H1 (cell line): ENCODE measurements around the gene RNF6. TPM values are rescaled to one million over a fixed set of nuclear protein-coding genes. Genes with fewer than 3 reads are reported as not detected.

Experiments
- CTCF ChIA-PET: fragments of 300-600 bp; sonication (Branson Sonifier 250); formaldehyde crosslinking; loops from one replicate; lab custom pipeline; 2021; ENCODE audit not compliant: partially characterized antibody; lab: Charles Lee
- POLR2A ChIA-PET: fragments of 300-600 bp; sonication (Branson Sonifier 250); formaldehyde crosslinking; loops from one replicate; lab custom pipeline; 2021; ENCODE audit warnings: inconsistent platforms; ENCODE audit not compliant: partially characterized antibody; lab: Charles Lee
- DNase-seq, 2 experiments: peaks; one replicate each; pipeline versions ENCODE4 v3.0.0 to v3.0.0-alpha.2; 2010 to 2022; ENCODE audit warnings: low spot score in 2 of 2, low read depth in 1 of 2, mixed read lengths in 1 of 2
- FAIRE-seq: peaks from 2 replicates; lab custom pipeline; 2011; peaks lifted over from hg19 to GRCh38; lab: Jason Lieb, UNC
- H2AFZ ChIP-seq: 2 replicates; pipeline ENCODE4 v1.8.1; 2012; ENCODE audit warnings: low read length, inconsistent platforms
- H2AK5ac ChIP-seq: 2 replicates; pipeline ENCODE4 v1.6.1; 2013; ENCODE audit warnings: low read depth, low read length
- H2BK120ac ChIP-seq: replicated peaks from 2 replicates; pipeline ENCODE3; 2013; ENCODE audit warnings: low read depth, low read length, inconsistent platforms
- H2BK12ac ChIP-seq: 2 replicates; pipeline ENCODE4 v1.6.1; 2013; ENCODE audit warnings: low read depth, low read length
- H2BK15ac ChIP-seq: 2 replicates; pipeline ENCODE4 v1.6.1; 2013; ENCODE audit warnings: low read length
- H2BK20ac ChIP-seq: 2 replicates; pipeline ENCODE4 v1.6.1; 2013; ENCODE audit warnings: low read length
- H2BK5ac ChIP-seq: 2 replicates; pipeline ENCODE4 v1.6.1; 2013; ENCODE audit warnings: low read depth, low read length
- H3K14ac ChIP-seq: 2 replicates; pipeline ENCODE4 v1.6.1; 2013; ENCODE audit warnings: inconsistent platforms; ENCODE audit not compliant: insufficient read length
- H3K18ac ChIP-seq: 2 replicates; pipeline ENCODE4 v1.6.1; 2013; ENCODE audit warnings: low read length; ENCODE audit errors: extremely low read depth
- H3K23ac ChIP-seq: 2 replicates; pipeline ENCODE4 v1.6.1; 2013; ENCODE audit warnings: inconsistent platforms; ENCODE audit not compliant: insufficient read length
- H3K23me2 ChIP-seq: 2 replicates; pipeline ENCODE4 v1.6.1; 2013; ENCODE audit warnings: low read depth, low read length
- H3K27ac ChIP-seq: 2 replicates; pipeline ENCODE4 v1.6.1; 2011; ENCODE audit warnings: low read depth, low read length, inconsistent platforms
- H3K27me3 ChIP-seq, 4 experiments: replicated peaks in 1 of 4; 1 replicate in 1 of 4; 2 replicates in 3 of 4; pipeline versions ENCODE4 v1.6.1 to v1.8.1; 2011 to 2013; ENCODE audit warnings: low read length in 3 of 4, mild to moderate bottlenecking in 3 of 4, inconsistent platforms in 2 of 4, mixed read lengths in 2 of 4, moderate library complexity in 1 of 4; ENCODE audit not compliant: control insufficient read depth in 3 of 4, insufficient read depth in 3 of 4; ENCODE audit errors: extremely low read depth in 1 of 4
- H3K36me3 ChIP-seq, 4 experiments: 2 replicates each; pipeline versions ENCODE4 v1.6.1 to v1.8.1; 2011 to 2013; ENCODE audit warnings: mild to moderate bottlenecking in 4 of 4, low read length in 3 of 4, moderate library complexity in 2 of 4, control low read depth in 1 of 4, inconsistent platforms in 1 of 4; ENCODE audit not compliant: insufficient read depth in 4 of 4, control insufficient read depth in 2 of 4
- H3K4ac ChIP-seq: replicated peaks from 2 replicates; pipeline ENCODE3; 2013; ENCODE audit warnings: low read length, low read depth, mixed read lengths, inconsistent platforms; ENCODE audit not compliant: insufficient read length
- H3K4me1 ChIP-seq, 4 experiments: replicated peaks in 1 of 4; 1 replicate in 1 of 4; 2 replicates in 3 of 4; pipeline versions ENCODE4 v1.6.1 to v1.8.1; 2011 to 2013; ENCODE audit warnings: low read length in 3 of 4, inconsistent platforms in 2 of 4, mixed read lengths in 1 of 4; ENCODE audit not compliant: insufficient read depth in 4 of 4, control insufficient read depth in 3 of 4
- H3K4me2 ChIP-seq, 2 experiments: 2 replicates each; pipeline versions ENCODE4 v1.6.1 to v1.8.1; 2011 to 2013; ENCODE audit warnings: low read depth in 2 of 2, low read length in 2 of 2, control low read depth in 1 of 2, inconsistent platforms in 1 of 2, mild to moderate bottlenecking in 1 of 2; ENCODE audit not compliant: insufficient read depth in 1 of 2
- H3K4me3 ChIP-seq, 4 experiments: fragments of 200-600, 300-600 bp in 1 of 4; sonication (generic), shearing (Covaris generic), sonication (Bioruptor Twin) in 1 of 4; 2 replicates each; pipeline versions ENCODE4 v1.5.1 to v1.8.1; 2011 to 2016; ENCODE audit warnings: low read length in 4 of 4, low read depth in 3 of 4, control low read depth in 2 of 4, inconsistent platforms in 2 of 4, mild to moderate bottlenecking in 2 of 4, mixed read lengths in 1 of 4, moderate library complexity in 1 of 4; ENCODE audit not compliant: insufficient read depth in 2 of 4; ENCODE audit errors: extremely low read depth in 1 of 4
- H3K56ac ChIP-seq: replicated peaks from 2 replicates; pipeline ENCODE3; 2013; ENCODE audit warnings: low read depth, mild to moderate bottlenecking, mixed read lengths, low read length, inconsistent platforms; ENCODE audit not compliant: insufficient read length
- H3K79me1 ChIP-seq: 2 replicates; pipeline ENCODE4 v1.6.1; 2013; ENCODE audit warnings: low read depth, low read length, control low read depth
- H3K79me2 ChIP-seq, 2 experiments: 2 replicates each; pipeline versions ENCODE4 v1.6.1 to v1.8.1; 2012 to 2013; ENCODE audit warnings: low read length in 2 of 2, mild to moderate bottlenecking in 2 of 2, inconsistent platforms in 1 of 2; ENCODE audit not compliant: insufficient read depth in 2 of 2, control insufficient read depth in 1 of 2
- H3K9ac ChIP-seq, 4 experiments: replicated peaks in 1 of 4; 1 replicate in 1 of 4; 2 replicates in 3 of 4; pipeline versions ENCODE4 v1.6.1 to v1.8.1; 2011 to 2013; ENCODE audit warnings: low read depth in 3 of 4, low read length in 3 of 4, control low read depth in 2 of 4, mild to moderate bottlenecking in 2 of 4, moderate library complexity in 2 of 4, inconsistent platforms in 1 of 4; ENCODE audit errors: extremely low read depth in 1 of 4
- H3K9me3 ChIP-seq, 2 experiments: 2 replicates each; pipeline versions ENCODE4 v1.6.1 to v1.8.1; 2012 to 2013; ENCODE audit warnings: mild to moderate bottlenecking in 2 of 2, moderate library complexity in 2 of 2, control low read depth in 1 of 2, inconsistent platforms in 1 of 2, low read depth in 1 of 2, low read length in 1 of 2, mixed read lengths in 1 of 2; ENCODE audit not compliant: insufficient read depth in 2 of 2
- H4K20me1 ChIP-seq, 2 experiments: replicated peaks in 1 of 2; 2 replicates each; pipeline versions ENCODE3 to v1.8.1; 2011 to 2013; ENCODE audit warnings: inconsistent platforms in 2 of 2, low read length in 2 of 2, mild to moderate bottlenecking in 1 of 2; ENCODE audit not compliant: insufficient read depth in 2 of 2, control insufficient read depth in 1 of 2
- H4K5ac ChIP-seq: 2 replicates; pipeline ENCODE4 v1.6.1; 2013; ENCODE audit warnings: low read length, low read depth, mixed read lengths, inconsistent platforms; ENCODE audit not compliant: insufficient read length
- H4K8ac ChIP-seq: 2 replicates; pipeline ENCODE4 v1.8.0; 2013; ENCODE audit warnings: mild to moderate bottlenecking, moderate library complexity, low read length, inconsistent platforms; ENCODE audit not compliant: insufficient read depth; ENCODE audit errors: extremely low read depth
- H4K91ac ChIP-seq: replicated peaks from 2 replicates; pipeline ENCODE3; 2013; ENCODE audit warnings: low read length, mixed read lengths, inconsistent platforms; ENCODE audit not compliant: insufficient read length
- ASH2L ChIP-seq: fragments of 200-600, 300-600 bp; sonication (generic); IDR thresholded peaks from one replicate; pipeline ENCODE4 v1.7.1; 2017; ENCODE audit warnings: low read length
- GABPA ChIP-seq: IDR thresholded peaks from 2 replicates; pipeline ENCODE4 v1.6.1; 2011; ENCODE audit warnings: mild to moderate bottlenecking, low read length, moderate library complexity, borderline replicate concordance; ENCODE audit not compliant: insufficient read depth
- MAFK ChIP-seq: IDR thresholded peaks from 2 replicates; pipeline ENCODE4 v1.6.1; 2012; ENCODE audit warnings: low read depth, mild to moderate bottlenecking, improper control_type of control experiment, low read length
- NRF1 ChIP-seq: IDR thresholded peaks from 2 replicates; pipeline ENCODE4 v1.6.1; 2011; ENCODE audit warnings: mild to moderate bottlenecking, low read depth, low read length, improper control_type of control experiment
- RAD21 ChIP-seq, 2 experiments: IDR thresholded peaks in 1 of 2; conservative IDR thresholded peaks in 1 of 2; 2 replicates each; pipeline ENCODE4 v1.6.1; 2011; ENCODE audit warnings: low read depth in 2 of 2, low read length in 2 of 2, improper control_type of control experiment in 1 of 2, inconsistent platforms in 1 of 2, mild to moderate bottlenecking in 1 of 2, moderate library complexity in 1 of 2
- RNF2 ChIP-seq: fragments of 200-900, 300-1000 bp; sonication (generic); IDR thresholded peaks from 2 replicates; pipeline ENCODE4 v1.7.1; 2016; ENCODE audit warnings: borderline replicate concordance, low read depth, mild to moderate bottlenecking, antibody characterized with exemption, low read length; ENCODE audit not compliant: poor library complexity, severe bottlenecking; ENCODE audit errors: missing control alignments
- ZNF274 ChIP-seq: IDR thresholded peaks from 2 replicates; pipeline ENCODE4 v1.7.0; 2012; ENCODE audit warnings: low read length, borderline replicate concordance; ENCODE audit errors: extremely low read depth
- WGBS, 2 experiments: shearing (Covaris generic) in 1 of 2; methylation state at CpG; one replicate each; pipeline versions ENCODE4 v1.1.6 to v1.1.7; 2013 to 2015; ENCODE audit warnings: low lambda C conversion rate in 2 of 2, mixed read lengths in 2 of 2, inconsistent platforms in 1 of 2, low coverage in 1 of 2, missing lambda C conversion rate in 1 of 2; ENCODE audit not compliant: insufficient replicate concordance in 2 of 2, insufficient coverage in 1 of 2, insufficient read length in 1 of 2; ENCODE audit errors: extremely low coverage in 1 of 2, missing lambda C conversion rate in 1 of 2; 5-methylcytosine and 5-hydroxymethylcytosine counted together
- polyA plus RNA-seq, 7 experiments: library from polyadenylated mRNA; depleted of rRNA in 3 of 7; stranded (reverse) in 5 of 7; unstranded in 2 of 7; fragments of >200 nt in 5 of 7; fragments of 200-250 nt in 2 of 7; gene quantifications; 1 replicate in 5 of 7; 2 replicates in 1 of 7; 4 replicates in 1 of 7; pipeline versions ENCODE4 v1.2.1 to v1.2.3, GENCODE V29; 2011 to 2013; ENCODE audit warnings: missing spikeins in 2 of 7, mixed read lengths in 2 of 7
- total RNA-seq: library from RNA; stranded (reverse); fragmentation: NEBNext Ultra II Directional; extraction: Animal tissue kit (Norgen Biotek cat#: 25700); gene quantifications from 2 replicates; pipeline ENCODE4 v1.2.1, GENCODE V29; 2021
- TF ChIP-seq, protein P1 (sequence below): IDR thresholded peaks from 2 replicates; pipeline ENCODE4 v1.6.1; 2012; ENCODE audit warnings: low read length, inconsistent platforms

Gene RNF6
- total and polyA plus RNA-seq, 2 of the 8 experiments (the other 6 are each of a cell fraction or from before 2014, with no cell fraction given), result 4.0 to 13.8 TPM

DNA sequence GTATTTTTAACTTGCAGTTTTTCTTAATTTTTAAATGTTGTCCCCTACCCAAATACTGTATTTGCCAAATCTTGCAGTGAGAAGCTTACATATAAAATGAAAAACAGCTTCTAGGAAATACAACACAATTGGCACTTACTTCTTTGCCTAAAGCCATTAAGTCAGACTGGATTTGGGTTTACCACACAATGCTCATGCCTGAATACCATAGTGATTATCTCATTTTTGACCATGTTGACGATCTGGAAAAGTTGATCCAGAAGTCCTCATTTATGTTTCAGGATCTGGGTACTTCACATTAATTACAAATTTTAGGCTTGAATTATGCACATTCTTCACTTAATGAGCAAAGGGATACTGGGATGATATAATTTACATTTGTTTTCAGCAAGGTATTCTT lies 2.4 kb downstream of the RNF6 start:
- no peak overlapping the region for H3K9ac ChIP-seq
- no peak overlapping the region for H2BK15ac ChIP-seq
- H3K79me2 ChIP-seq, result peaks cover 0 to 7% of the 10 kb centered on the region in 2 experiments; a peak in 2 of 4 replicates
- DNase-seq (no peak), FAIRE-seq (peak; percentile 28)
- no peak overlapping the region for H2BK12ac ChIP-seq
- no peak overlapping the region for H2BK120ac ChIP-seq
- WGBS, 2 experiments, result 95% methylated on average over 1 of the region's 1 CpG; no CpG with 5 or more reads in 1 of the 2 experiments
- H3K4me1 ChIP-seq, result peaks cover 0 to 2% (median 0%) of the 10 kb centered on the region in 4 experiments; a peak in 2 of 7 replicates
- no peak overlapping the region for H2AK5ac ChIP-seq
- H3K27ac ChIP-seq, result no peak overlapping the region
- no peak overlapping the region for H3K18ac ChIP-seq
- CTCF ChIA-PET, result no interaction called here
- peaks cover 6% of the 10 kb centered on the region; the same call in 1 of the 2 replicates for H3K23me2 ChIP-seq
- no peak overlapping the region for H3K4me3 ChIP-seq
- H3K79me1 ChIP-seq, result no peaks in the 10 kb centered on the region
- H3K9me3 ChIP-seq, result no peaks in the 10 kb centered on the region
- H4K20me1 ChIP-seq, result no peaks in the 10 kb centered on the region
- no peaks in the 10 kb centered on the region for H3K27me3 ChIP-seq
- H2BK5ac ChIP-seq, result no peak overlapping the region
- no peak overlapping the region for H3K56ac ChIP-seq
- no peak overlapping the region for H3K23ac ChIP-seq
- POLR2A ChIA-PET, result no interaction called here
- H4K8ac ChIP-seq, result no peak overlapping the region
- no peak overlapping the region for H2BK20ac ChIP-seq
- no peak overlapping the region for H2AFZ ChIP-seq
- H3K4me2 ChIP-seq, result no peak overlapping the region
- H3K4ac ChIP-seq, result no peak overlapping the region
- no peak overlapping the region for H4K5ac ChIP-seq
- H3K36me3 ChIP-seq, result peaks cover 1 to 35% (median 25%) of the 10 kb centered on the region in 4 experiments; a peak in 7 of 8 replicates
- no peak overlapping the region for H4K91ac ChIP-seq
- H3K14ac ChIP-seq, result no peak overlapping the region
- no peak for TF ChIP-seq NRF1
- no peak for TF ChIP-seq ZNF274
- TF ChIP-seq RNF2, result no peak
- TF ChIP-seq RAD21 (IDR thresholded peaks at IDR 0.05 in 1 of 2, conservative IDR thresholded peaks at IDR 0.05 in 1 of 2; ENCODE audit: low read depth in 2 of 2, low read length in 2 of 2), result no peak
- no peak for TF ChIP-seq GABPA
- no peak for TF ChIP-seq MAFK
- no peak for TF ChIP-seq ASH2L
- TF ChIP-seq, protein P1, sequence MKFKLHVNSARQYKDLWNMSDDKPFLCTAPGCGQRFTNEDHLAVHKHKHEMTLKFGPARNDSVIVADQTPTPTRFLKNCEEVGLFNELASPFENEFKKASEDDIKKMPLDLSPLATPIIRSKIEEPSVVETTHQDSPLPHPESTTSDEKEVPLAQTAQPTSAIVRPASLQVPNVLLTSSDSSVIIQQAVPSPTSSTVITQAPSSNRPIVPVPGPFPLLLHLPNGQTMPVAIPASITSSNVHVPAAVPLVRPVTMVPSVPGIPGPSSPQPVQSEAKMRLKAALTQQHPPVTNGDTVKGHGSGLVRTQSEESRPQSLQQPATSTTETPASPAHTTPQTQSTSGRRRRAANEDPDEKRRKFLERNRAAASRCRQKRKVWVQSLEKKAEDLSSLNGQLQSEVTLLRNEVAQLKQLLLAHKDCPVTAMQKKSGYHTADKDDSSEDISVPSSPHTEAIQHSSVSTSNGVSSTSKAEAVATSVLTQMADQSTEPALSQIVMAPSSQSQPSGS, result no peak
